Muscle layer of duodenum (tissue), 2 donors: Measurements from ENCODE around the gene HOGA1.

Source experiments
- H3K27ac ChIP-seq: one replicate; pipeline ENCODE4 v1.7.0; 2013; ENCODE audit warnings: mild to moderate bottlenecking, low read length
- H3K27me3 ChIP-seq: one replicate; pipeline ENCODE4 v1.7.0; 2013; ENCODE audit warnings: low read depth, mild to moderate bottlenecking, control low read depth, low read length
- H3K36me3 ChIP-seq, 2 donors: one replicate each; pipeline ENCODE4 v1.7.0; 2013; ENCODE audit warnings: low read length in 2 of 2, control low read depth in 1 of 2, mild to moderate bottlenecking in 1 of 2; ENCODE audit not compliant: insufficient read depth in 2 of 2, control insufficient read depth in 1 of 2
- H3K4me1 ChIP-seq, 2 donors: one replicate each; pipeline ENCODE4 v1.7.0; 2013; ENCODE audit warnings: low read length in 2 of 2, mild to moderate bottlenecking in 2 of 2, control low read depth in 1 of 2, moderate library complexity in 1 of 2; ENCODE audit not compliant: insufficient read depth in 2 of 2, control insufficient read depth in 1 of 2
- H3K4me3 ChIP-seq, 2 donors: one replicate each; pipeline ENCODE4 v1.7.0; 2013; ENCODE audit warnings: low read length in 2 of 2, low read depth in 1 of 2, mild to moderate bottlenecking in 1 of 2
- H3K9me3 ChIP-seq, 2 donors: one replicate each; pipeline ENCODE4 v1.7.0; 2013; ENCODE audit warnings: low read length in 2 of 2, control low read depth in 1 of 2, mild to moderate bottlenecking in 1 of 2; ENCODE audit not compliant: control insufficient read depth in 1 of 2
- donor health status: healthy.

The HOGA1 gene

GRCh38 chr10:97598407-97599271, 14.4 kb downstream of the HOGA1 start:
- H3K36me3 ChIP-seq, result no peaks in the 10 kb centered on the region
- H3K4me3 ChIP-seq, result no peak overlapping the region
- H3K27ac ChIP-seq, result no peak overlapping the region
- H3K27me3 ChIP-seq, result no peaks in the 10 kb centered on the region
- no peaks in the 10 kb centered on the region for H3K9me3 ChIP-seq
- H3K4me1 ChIP-seq, result peaks cover 0 to 8% of the 10 kb centered on the region in 2 donors

DNA sequence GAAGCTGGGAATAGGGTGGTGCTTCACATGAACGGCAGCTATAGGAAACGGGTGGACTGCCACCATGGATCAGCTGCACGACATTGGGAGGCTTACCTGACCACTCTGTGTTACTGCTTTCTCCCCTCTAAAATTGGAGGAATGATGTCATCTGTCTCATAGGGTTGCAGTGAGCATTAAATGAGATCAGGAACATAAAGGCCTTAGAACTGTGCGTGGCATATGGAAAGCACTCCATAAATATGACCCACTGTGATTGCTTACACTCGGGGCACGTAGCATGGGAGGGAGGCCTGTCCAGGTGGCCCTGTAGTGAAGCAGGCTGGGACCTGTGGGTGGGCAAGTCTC, 15.1 kb downstream of the HOGA1 start:
- no peak overlapping the region for H3K4me3 ChIP-seq
- H3K9me3 ChIP-seq, result no peaks in the 10 kb centered on the region
- no peaks in the 10 kb centered on the region for H3K27me3 ChIP-seq
- H3K36me3 ChIP-seq, result no peaks in the 10 kb centered on the region
- H3K4me1 ChIP-seq, result peaks cover 0 to 8% of the 10 kb centered on the region in 2 donors
- no peak overlapping the region for H3K27ac ChIP-seq

DNA sequence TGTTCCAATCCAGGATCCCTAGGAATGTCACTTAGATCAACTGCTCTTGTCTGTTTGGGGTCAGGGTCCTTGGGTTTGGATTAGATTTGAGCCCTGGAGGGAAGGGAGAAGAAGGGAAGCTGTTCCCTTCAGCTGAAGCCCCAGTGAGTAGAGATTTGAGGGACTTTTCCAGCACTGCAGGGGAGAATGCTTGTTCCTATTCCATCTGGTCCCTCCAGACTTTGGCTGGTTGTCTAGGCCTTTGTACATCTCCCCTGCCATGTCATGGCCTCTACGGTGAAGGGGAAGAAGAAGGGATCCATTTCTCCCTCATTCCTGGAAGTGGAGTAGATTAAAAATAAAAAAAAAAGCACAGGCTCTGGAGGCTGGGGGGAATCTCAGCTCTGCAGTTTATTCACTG, 16.4 kb downstream of the HOGA1 start:
- Histone ChIP-seq H3K4me1 (peaks cover 0 to 8% of the 10 kb centered on the region in 2 donors), H3K4me3 (no peak overlapping the region)

DNA sequence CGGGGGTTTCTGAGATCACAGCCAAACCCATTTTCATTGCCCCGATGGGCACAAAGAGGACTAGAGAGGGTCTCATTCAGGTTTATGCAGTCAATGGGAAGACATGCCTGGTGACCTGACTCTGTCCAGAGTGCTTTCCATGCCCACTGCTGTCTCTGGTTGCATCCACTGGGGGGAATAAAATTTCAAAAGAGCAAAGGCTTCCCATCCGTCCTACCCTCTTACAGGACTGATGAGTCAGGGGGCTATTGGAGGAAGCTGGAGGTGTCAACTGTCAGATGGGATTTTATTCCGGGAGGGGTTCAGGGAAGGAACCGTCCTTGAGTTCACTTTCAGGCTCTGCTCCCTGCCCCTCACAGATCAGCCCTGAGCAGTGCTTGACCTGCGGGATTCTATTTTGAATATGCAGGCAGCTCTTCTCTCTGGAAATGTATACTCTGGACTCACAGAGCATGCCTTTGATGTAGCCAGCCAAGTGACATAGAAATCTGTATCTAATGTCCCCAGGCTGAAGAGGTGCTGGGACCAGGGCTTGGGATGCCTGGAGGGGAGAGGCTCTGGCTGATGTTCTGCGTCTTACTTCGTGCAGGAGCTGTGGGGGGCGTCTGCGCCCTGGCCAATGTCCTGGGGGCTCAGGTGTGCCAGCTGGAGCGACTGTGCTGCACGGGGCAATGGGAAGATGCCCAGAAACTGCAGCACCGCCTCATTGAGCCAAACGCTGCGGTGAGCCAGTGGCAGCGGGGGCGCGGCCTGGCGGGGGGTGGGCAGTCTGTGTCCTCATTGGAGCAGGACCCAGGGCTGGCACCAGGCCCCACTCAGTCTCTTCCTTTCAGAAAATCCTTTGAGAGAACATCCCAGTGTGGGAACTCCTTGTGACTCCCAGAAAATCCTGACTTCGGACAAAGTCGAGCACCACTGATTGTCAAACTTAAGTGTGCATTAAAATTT, 17.4 kb downstream of the HOGA1 start:
- H3K36me3 ChIP-seq, result no peaks in the 10 kb centered on the region
- H3K4me1 ChIP-seq, result peaks cover 0 to 3% of the 10 kb centered on the region in 2 donors
- no peak overlapping the region for H3K4me3 ChIP-seq
- H3K27me3 ChIP-seq, result no peaks in the 10 kb centered on the region
- no peaks in the 10 kb centered on the region for H3K9me3 ChIP-seq
- no peak overlapping the region for H3K27ac ChIP-seq

More for the DNA sequence above, 16.4 kb downstream of the HOGA1 start:
- H3K36me3 ChIP-seq, result no peaks in the 10 kb centered on the region
- H3K27me3 ChIP-seq, result no peaks in the 10 kb centered on the region
- H3K27ac ChIP-seq, result no peak overlapping the region
- H3K9me3 ChIP-seq, result no peaks in the 10 kb centered on the region

DNA sequence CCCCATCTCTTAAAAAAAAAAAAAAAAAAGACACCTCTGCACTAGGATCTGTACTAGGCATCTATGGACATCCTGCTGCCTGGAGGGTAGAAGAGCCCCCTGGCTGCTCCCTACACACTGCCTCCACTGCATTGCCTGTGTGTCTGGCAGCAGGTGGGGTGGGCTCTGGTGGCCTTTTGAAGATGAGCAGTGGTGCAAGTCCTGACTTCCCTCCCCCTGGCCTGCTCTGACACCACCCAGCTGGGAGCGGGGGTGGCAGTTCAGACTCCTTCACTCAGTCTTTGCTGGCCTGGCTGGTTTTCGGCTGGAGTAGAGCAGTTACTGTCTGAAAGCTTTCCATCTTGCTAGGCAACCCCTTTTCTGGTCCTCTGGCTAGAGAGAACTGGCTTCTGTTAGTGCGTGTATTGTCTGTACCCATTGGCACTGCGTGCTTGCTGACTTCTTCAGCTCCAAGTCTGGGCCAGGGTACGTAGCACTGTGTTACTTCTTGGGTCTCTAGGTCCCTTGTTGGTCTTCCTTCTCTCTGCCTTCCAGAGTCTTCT, 23.0 kb downstream of the HOGA1 start:
- Histone ChIP-seq H3K36me3 (no peaks in the 10 kb centered on the region), H3K4me3 (no peak overlapping the region), H3K9me3 (no peaks in the 10 kb centered on the region), H3K27me3 (no peaks in the 10 kb centered on the region), H3K27ac (no peak overlapping the region), H3K4me1 (no peaks in the 10 kb centered on the region)

GRCh38 chr10:97608991-97609561, 24.9 kb downstream of the HOGA1 start:
- Histone ChIP-seq H3K27ac (no peak overlapping the region), H3K9me3 (no peaks in the 10 kb centered on the region), H3K36me3 (no peaks in the 10 kb centered on the region), H3K27me3 (no peaks in the 10 kb centered on the region), H3K4me1 (no peaks in the 10 kb centered on the region), H3K4me3 (no peak overlapping the region)

- H3K4me1 ChIP-seq, result no peaks in the 10 kb centered on the region
- no peak overlapping the region for H3K27ac ChIP-seq
- no peaks in the 10 kb centered on the region for H3K9me3 ChIP-seq
- no peak overlapping the region for H3K4me3 ChIP-seq
- H3K36me3 ChIP-seq, result peaks cover 0 to 7% of the 10 kb centered on the region in 2 donors
- no peaks in the 10 kb centered on the region for H3K27me3 ChIP-seq
These were observed 27.3 kb downstream of the HOGA1 start for GRCh38 chr10:97611473-97611872.

- Histone ChIP-seq H3K27ac (no peak overlapping the region), H3K27me3 (no peaks in the 10 kb centered on the region), H3K4me1 (no peaks in the 10 kb centered on the region), H3K36me3 (peaks cover 0 to 7% of the 10 kb centered on the region in 2 donors), H3K9me3 (no peaks in the 10 kb centered on the region), H3K4me3 (no peak overlapping the region)
These were observed 28.2 kb downstream of the HOGA1 start for GRCh38 chr10:97612386-97612785.

- Histone ChIP-seq H3K4me1 (no peaks in the 10 kb centered on the region), H3K27ac (no peak overlapping the region), H3K4me3 (no peak overlapping the region), H3K27me3 (no peaks in the 10 kb centered on the region), H3K36me3 (peaks cover 0 to 7% of the 10 kb centered on the region in 2 donors), H3K9me3 (no peaks in the 10 kb centered on the region)
These were observed 34.1 kb downstream of the HOGA1 start for GRCh38 chr10:97618285-97618684.

- Histone ChIP-seq H3K27ac (no peak overlapping the region), H3K36me3 (peaks cover 0 to 7% of the 10 kb centered on the region in 2 donors), H3K9me3 (no peaks in the 10 kb centered on the region), H3K27me3 (no peaks in the 10 kb centered on the region), H3K4me1 (no peaks in the 10 kb centered on the region), H3K4me3 (no peak overlapping the region)
These were observed 34.5 kb downstream of the HOGA1 start for GRCh38 chr10:97618733-97619132.

GRCh38 chr10:97623277-97623676, 39.1 kb downstream of the HOGA1 start:
- H3K4me1 ChIP-seq, result no peaks in the 10 kb centered on the region
- no peak overlapping the region for H3K27ac ChIP-seq
- no peak overlapping the region for H3K4me3 ChIP-seq
- no peaks in the 10 kb centered on the region for H3K27me3 ChIP-seq
- H3K36me3 ChIP-seq, result no peaks in the 10 kb centered on the region
- no peaks in the 10 kb centered on the region for H3K9me3 ChIP-seq
